ENCODE data around the gene MYL5.
A peak's percentile ranks its signal among the peaks of the same experiment; 100 is the strongest.
"Not testable (repeated sequence)": the region's sequence is repeated elsewhere in the genome, so short reads cannot be mapped to it uniquely, and the experiment has no call there.

Gene MYL5

GRCh38 chr4:642366-642765 is 32.0 kb upstream of the MYL5 start:
- H2AK5ac ChIP-seq (ENCODE audit: low read length); H3K14ac ChIP-seq (ENCODE audit: low read length); H2BK120ac ChIP-seq (ENCODE audit: insufficient read depth, low read length, poor library complexity); H2BK12ac ChIP-seq (ENCODE audit: low read length); H3K27me3 ChIP-seq (ENCODE audit: insufficient read depth, low read length); H3K4me3 ChIP-seq (ENCODE audit: low read depth, low read length); H3K23ac ChIP-seq (ENCODE audit: low read length); H2BK5ac ChIP-seq (ENCODE audit: low read depth, low read length, poor library complexity); H3K27ac ChIP-seq (ENCODE audit: low read depth, low read length); H4K8ac ChIP-seq (ENCODE audit: low read depth, low read length); H3K79me1 ChIP-seq (ENCODE audit: low read length); H3K4me1 ChIP-seq (ENCODE audit: control insufficient read depth in 1 of 2, insufficient read depth in 2 of 2, low read length in 2 of 2); H3K9me3 ChIP-seq (ENCODE audit: insufficient read depth, low read depth, low read length); H4K91ac ChIP-seq (ENCODE audit: low read depth, low read length); H4K12ac ChIP-seq (ENCODE audit: low read depth, low read length); H2AFZ ChIP-seq (ENCODE audit: insufficient read depth, low read length, poor library complexity); H3K79me2 ChIP-seq (ENCODE audit: control insufficient read depth, insufficient read depth, low read length, poor library complexity); H3K4ac ChIP-seq (ENCODE audit: low read depth, low read length); H3K36me3 ChIP-seq (ENCODE audit: control insufficient read depth in 1 of 2, insufficient read depth in 2 of 2, low read length in 2 of 2); H3K4me2 ChIP-seq (ENCODE audit: low read length); H3K18ac ChIP-seq (ENCODE audit: low read length); H3K9ac ChIP-seq (ENCODE audit: low read length): not testable (repeated sequence)
- peak; percentile 60 to 66 for DNase-seq
- WGBS (ENCODE audit: extremely low coverage, insufficient coverage, insufficient read length), result no CpG with 5 or more reads among the region's 6 CpGs

GRCh38 chr4:646460-646859 is 27.9 kb upstream of the MYL5 start:
- Histone ChIP-seq H3K18ac (ENCODE audit: low read length) (no peak overlapping the region), H3K79me2 (ENCODE audit: control insufficient read depth, insufficient read depth, low read length, poor library complexity) (no peaks in the 10 kb centered on the region), H3K27me3 (ENCODE audit: insufficient read depth, low read length) (no peaks in the 10 kb centered on the region), H3K4ac (ENCODE audit: low read depth, low read length) (no peak overlapping the region), H2AFZ (ENCODE audit: insufficient read depth, low read length, poor library complexity) (no peak overlapping the region), H3K36me3 (ENCODE audit: control insufficient read depth in 1 of 2, insufficient read depth in 2 of 2, low read length in 2 of 2) (no peaks in the 10 kb centered on the region), H3K4me1 (ENCODE audit: control insufficient read depth in 1 of 2, insufficient read depth in 2 of 2, low read length in 2 of 2) (peaks cover 0 to 3% of the 10 kb centered on the region in 2 experiments), H4K8ac (ENCODE audit: low read depth, low read length) (no peak overlapping the region), H4K91ac (ENCODE audit: low read depth, low read length) (no peak overlapping the region), H2BK12ac (ENCODE audit: low read length) (no peak overlapping the region), H3K9me3 (ENCODE audit: insufficient read depth, low read depth, low read length) (no peaks in the 10 kb centered on the region), H4K12ac (ENCODE audit: low read depth, low read length) (no peak overlapping the region), H3K27ac (ENCODE audit: low read depth, low read length) (no peak overlapping the region), H3K4me3 (ENCODE audit: low read depth, low read length) (no peak overlapping the region), H3K14ac (ENCODE audit: low read length) (no peak overlapping the region), H3K23ac (ENCODE audit: low read length) (no peak overlapping the region), H2BK5ac (ENCODE audit: low read depth, low read length, poor library complexity) (no peak overlapping the region), H2AK5ac (ENCODE audit: low read length) (no peak overlapping the region), H2BK120ac (ENCODE audit: insufficient read depth, low read length, poor library complexity) (no peak overlapping the region), H3K9ac (ENCODE audit: low read length) (no peak overlapping the region), H3K79me1 (ENCODE audit: low read length) (no peaks in the 10 kb centered on the region), H3K4me2 (ENCODE audit: low read length) (no peak overlapping the region)
- WGBS (ENCODE audit: extremely low coverage, insufficient coverage, insufficient read length), result no CpG with 5 or more reads among the region's 32 CpGs
- no peak for DNase-seq

GRCh38 chr4:647481-647880 is 26.9 kb upstream of the MYL5 start:
- Histone ChIP-seq H2BK5ac (ENCODE audit: low read depth, low read length, poor library complexity) (no peak overlapping the region), H3K79me1 (ENCODE audit: low read length) (no peaks in the 10 kb centered on the region), H3K79me2 (ENCODE audit: control insufficient read depth, insufficient read depth, low read length, poor library complexity) (no peaks in the 10 kb centered on the region), H3K27ac (ENCODE audit: low read depth, low read length) (no peak overlapping the region), H3K4me2 (ENCODE audit: low read length) (no peak overlapping the region), H3K4ac (ENCODE audit: low read depth, low read length) (no peak overlapping the region), H2AK5ac (ENCODE audit: low read length) (no peak overlapping the region), H3K14ac (ENCODE audit: low read length) (no peak overlapping the region), H4K91ac (ENCODE audit: low read depth, low read length) (no peak overlapping the region), H3K18ac (ENCODE audit: low read length) (no peak overlapping the region), H2BK120ac (ENCODE audit: insufficient read depth, low read length, poor library complexity) (no peak overlapping the region), H4K8ac (ENCODE audit: low read depth, low read length) (no peak overlapping the region), H3K36me3 (ENCODE audit: control insufficient read depth in 1 of 2, insufficient read depth in 2 of 2, low read length in 2 of 2) (no peaks in the 10 kb centered on the region), H3K4me1 (ENCODE audit: control insufficient read depth in 1 of 2, insufficient read depth in 2 of 2, low read length in 2 of 2) (peaks cover 0 to 3% of the 10 kb centered on the region in 2 experiments), H3K9me3 (ENCODE audit: insufficient read depth, low read depth, low read length) (no peaks in the 10 kb centered on the region), H2BK12ac (ENCODE audit: low read length) (no peak overlapping the region), H3K23ac (ENCODE audit: low read length) (no peak overlapping the region), H2AFZ (ENCODE audit: insufficient read depth, low read length, poor library complexity) (no peak overlapping the region), H4K12ac (ENCODE audit: low read depth, low read length) (no peak overlapping the region), H3K9ac (ENCODE audit: low read length) (no peak overlapping the region), H3K27me3 (ENCODE audit: insufficient read depth, low read length) (no peaks in the 10 kb centered on the region), H3K4me3 (ENCODE audit: low read depth, low read length) (no peak overlapping the region)
- no CpG with 5 or more reads among the region's 13 CpGs for WGBS (ENCODE audit: extremely low coverage, insufficient coverage, insufficient read length)
- DNase-seq, result no peak

- Histone ChIP-seq H2AK5ac (ENCODE audit: low read length) (no peak overlapping the region), H2BK5ac (ENCODE audit: low read depth, low read length, poor library complexity) (no peak overlapping the region), H3K9ac (ENCODE audit: low read length) (no peak overlapping the region), H3K36me3 (ENCODE audit: control insufficient read depth in 1 of 2, insufficient read depth in 2 of 2, low read length in 2 of 2) (no peaks in the 10 kb centered on the region), H3K4me3 (ENCODE audit: low read depth, low read length) (no peak overlapping the region), H3K14ac (ENCODE audit: low read length) (no peak overlapping the region), H4K8ac (ENCODE audit: low read depth, low read length) (no peak overlapping the region), H3K79me1 (ENCODE audit: low read length) (no peaks in the 10 kb centered on the region), H3K4me1 (ENCODE audit: control insufficient read depth in 1 of 2, insufficient read depth in 2 of 2, low read length in 2 of 2) (peaks cover 0 to 3% of the 10 kb centered on the region in 2 experiments), H3K27ac (ENCODE audit: low read depth, low read length) (no peak overlapping the region), H3K23ac (ENCODE audit: low read length) (no peak overlapping the region), H3K27me3 (ENCODE audit: insufficient read depth, low read length) (no peaks in the 10 kb centered on the region), H4K91ac (ENCODE audit: low read depth, low read length) (no peak overlapping the region), H3K18ac (ENCODE audit: low read length) (no peak overlapping the region), H2BK12ac (ENCODE audit: low read length) (no peak overlapping the region), H4K12ac (ENCODE audit: low read depth, low read length) (no peak overlapping the region), H3K9me3 (ENCODE audit: insufficient read depth, low read depth, low read length) (no peaks in the 10 kb centered on the region), H3K4me2 (ENCODE audit: low read length) (no peak overlapping the region), H2BK120ac (ENCODE audit: insufficient read depth, low read length, poor library complexity) (no peak overlapping the region), H3K79me2 (ENCODE audit: control insufficient read depth, insufficient read depth, low read length, poor library complexity) (no peaks in the 10 kb centered on the region), H3K4ac (ENCODE audit: low read depth, low read length) (no peak overlapping the region), H2AFZ (ENCODE audit: insufficient read depth, low read length, poor library complexity) (no peak overlapping the region)
- DNase-seq, result no peak
- no CpG with 5 or more reads among the region's 28 CpGs for WGBS (ENCODE audit: extremely low coverage, insufficient coverage, insufficient read length)
These were observed 25.6 kb upstream of the MYL5 start for GRCh38 chr4:648579-649292.

All from trophoblast cell (in vitro differentiated cells and primary cell).